GM21367 (cell line): ENCODE data around the gene AP2A2.

ENCODE experiments used
- ATAC-seq: cut with Tn5 transposase; IDR thresholded peaks from one replicate; pipeline ENCODE4 v1.9.1; 2021; ENCODE audit not compliant: unreplicated experiment

AP2A2 gene

GRCh38 chr11:924406-925157 lies 1.1 kb upstream of the AP2A2 start:
- no peak for ATAC-seq

DNA sequence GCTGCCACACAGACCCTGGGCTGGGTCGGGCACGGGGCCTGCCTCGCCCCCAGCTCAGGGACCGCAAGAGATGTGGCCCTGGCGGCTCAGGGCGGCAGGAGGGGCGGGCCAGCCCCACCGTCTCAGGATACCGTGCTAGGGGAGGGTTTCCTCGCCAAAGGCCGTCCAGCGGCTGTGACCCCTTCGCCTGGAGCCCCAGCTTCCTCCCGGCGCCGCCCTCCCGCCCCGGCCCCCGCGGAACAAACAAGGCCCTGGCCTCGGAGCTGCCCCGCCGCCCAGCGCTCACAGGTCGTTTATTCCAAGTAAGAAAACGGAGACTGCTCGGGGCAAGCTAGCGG lies 543 bp upstream of the AP2A2 start:
- no peak for ATAC-seq

DNA sequence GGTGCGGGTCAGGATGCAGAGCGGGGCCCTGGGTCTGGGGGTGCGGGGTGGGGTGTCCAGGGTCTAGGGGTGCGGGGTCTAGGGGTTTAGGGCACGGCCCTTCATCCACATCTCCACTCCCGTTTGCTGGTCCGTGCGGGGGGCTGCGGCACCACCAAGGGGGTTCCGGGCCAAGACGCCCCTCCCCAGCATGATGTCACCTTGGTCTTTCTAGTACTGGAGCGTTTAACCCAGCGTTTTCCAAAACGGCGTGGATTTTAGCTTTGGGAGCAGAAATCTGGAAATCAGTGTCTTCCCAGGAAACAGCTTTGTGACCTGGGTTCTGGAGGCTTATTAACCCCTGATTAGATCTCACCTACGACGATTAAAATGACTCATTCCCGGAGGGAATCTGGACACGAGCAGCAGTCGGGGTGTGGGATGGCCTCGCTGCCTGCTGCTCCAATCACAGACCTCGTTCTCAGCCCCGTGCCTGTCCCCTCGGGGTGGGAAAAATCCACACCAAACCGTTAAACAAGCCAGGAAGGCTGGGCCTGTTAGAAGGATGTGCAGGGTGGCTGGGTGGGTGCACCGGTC lies 759 bp downstream of the AP2A2 start:
- no peak for ATAC-seq

GRCh38 chr11:927871-928270 lies 2.2 kb downstream of the AP2A2 start:
- no peak for ATAC-seq

DNA sequence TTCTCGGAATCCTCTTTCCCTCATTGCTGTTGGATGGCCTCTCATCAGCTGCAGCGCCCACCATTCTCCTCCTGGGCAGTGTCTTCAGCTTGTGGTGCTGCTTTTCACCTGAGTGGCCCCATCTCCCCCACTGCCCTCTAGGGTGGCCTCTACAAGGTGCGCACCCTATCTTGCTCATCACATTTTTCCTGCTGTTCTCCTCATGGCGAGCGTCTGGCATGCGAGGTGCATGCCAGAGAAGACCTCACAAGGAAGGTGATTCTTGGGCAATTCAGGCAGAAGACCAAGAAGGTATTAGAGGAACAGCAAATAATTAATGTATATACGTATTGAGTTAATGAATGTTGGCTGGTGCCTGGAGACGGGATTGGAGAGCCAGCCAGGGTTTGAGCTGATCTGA lies 3.1 kb downstream of the AP2A2 start:
- ATAC-seq: no peak

- no peak for ATAC-seq
Measured at GRCh38 chr11:929405-929804, 3.7 kb downstream of the AP2A2 start.

- ATAC-seq: no peak
Measured at GRCh38 chr11:931385-931784, 5.7 kb downstream of the AP2A2 start.

DNA sequence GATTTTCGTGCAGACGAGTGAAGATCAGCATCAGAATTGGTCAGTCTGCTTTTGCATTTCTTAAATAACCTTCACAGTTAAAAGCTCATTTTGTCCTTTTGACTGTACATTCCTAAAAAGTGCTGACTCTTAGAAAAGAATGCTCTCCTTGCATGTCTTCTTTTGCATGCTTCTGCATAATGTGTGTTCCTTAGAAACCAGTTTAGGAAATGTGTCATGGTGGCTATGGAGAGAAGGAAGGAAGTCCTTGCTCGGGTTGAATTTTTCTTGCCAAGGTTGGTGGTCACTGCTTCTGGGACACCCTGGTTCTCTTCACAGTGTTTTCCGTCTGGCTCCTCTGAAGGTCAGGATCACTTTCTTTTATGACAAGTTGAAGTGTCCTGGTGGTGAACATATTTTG lies 6.8 kb downstream of the AP2A2 start:
- ATAC-seq: no peak

DNA sequence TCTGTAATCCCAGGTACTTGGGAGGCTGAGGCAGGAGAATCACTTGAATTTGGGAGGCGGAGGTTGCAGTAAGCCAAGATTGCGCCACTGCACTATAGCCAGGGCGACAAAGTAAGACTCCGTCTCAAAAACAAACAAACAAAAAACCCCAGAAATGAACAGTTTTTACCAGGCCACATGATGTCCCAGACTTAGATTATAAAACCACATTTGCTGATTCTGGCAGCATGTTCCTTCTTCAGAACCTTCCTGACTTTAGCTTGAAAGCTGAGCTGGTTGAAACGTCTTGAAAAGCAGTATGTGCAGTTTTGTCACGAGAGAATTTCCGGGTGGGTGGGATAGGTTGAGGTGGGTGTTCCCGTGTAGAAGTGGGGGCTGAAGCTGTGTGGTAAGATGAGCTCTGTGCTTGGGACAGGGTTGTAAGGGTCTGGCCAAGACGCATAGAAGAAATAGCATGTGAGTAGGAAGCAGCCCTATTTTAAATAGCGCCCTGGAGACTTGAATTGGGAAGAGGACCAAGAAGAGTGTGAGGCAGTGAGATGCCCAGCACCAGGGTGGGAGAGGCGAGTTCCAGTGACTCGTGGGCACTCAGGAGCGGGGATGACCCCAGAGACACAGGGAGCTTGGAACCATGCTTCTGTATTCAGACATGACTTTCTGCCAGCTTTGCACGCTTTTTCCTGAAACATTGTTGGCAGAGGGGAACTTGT lies 7.6 kb downstream of the AP2A2 start:
- no peak for ATAC-seq

- ATAC-seq: no peak
Measured at GRCh38 chr11:933936-934335, 8.3 kb downstream of the AP2A2 start.

DNA sequence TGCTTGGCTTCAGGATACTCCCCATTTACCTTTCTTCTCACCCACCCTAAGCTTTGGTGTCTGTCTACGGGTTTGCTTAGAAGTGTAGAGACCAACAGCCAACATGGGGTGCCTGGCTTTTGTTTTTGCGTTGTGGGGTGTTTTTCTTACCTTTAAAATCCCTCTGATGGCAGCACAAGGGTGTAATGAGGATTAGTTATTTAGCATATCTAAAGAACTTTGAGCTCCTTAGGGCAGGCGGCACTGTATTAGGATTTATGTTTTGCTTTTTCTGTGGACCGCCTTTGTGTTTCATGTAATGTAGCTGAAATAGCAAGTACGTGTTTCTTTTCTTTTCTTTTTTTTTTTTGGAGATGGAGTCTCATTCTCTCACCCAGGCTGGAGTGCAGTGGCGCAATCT lies 8.9 kb downstream of the AP2A2 start:
- no peak for ATAC-seq

DNA sequence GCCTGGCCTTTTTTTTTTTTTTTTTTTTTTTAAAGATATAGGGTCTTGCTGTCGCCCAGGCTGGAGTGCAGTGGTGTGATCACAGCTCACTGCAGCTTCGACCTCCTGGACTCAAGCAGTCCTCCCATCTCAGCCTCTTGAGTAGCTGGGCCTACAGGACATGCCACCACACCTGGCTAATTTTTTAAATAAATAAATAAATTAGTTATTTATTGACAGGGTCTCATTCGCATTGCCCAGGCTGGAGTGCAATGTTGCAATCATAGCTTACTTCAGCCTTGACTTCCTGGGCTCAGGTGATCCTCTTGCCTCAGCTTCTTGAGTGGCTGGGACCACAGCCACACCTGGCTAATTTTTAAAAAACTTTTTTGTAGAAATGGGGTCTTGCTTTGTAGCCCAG lies 10.5 kb downstream of the AP2A2 start:
- ATAC-seq: no peak

- no peak for ATAC-seq
Measured at GRCh38 chr11:937841-938261, 12.2 kb downstream of the AP2A2 start.

DNA sequence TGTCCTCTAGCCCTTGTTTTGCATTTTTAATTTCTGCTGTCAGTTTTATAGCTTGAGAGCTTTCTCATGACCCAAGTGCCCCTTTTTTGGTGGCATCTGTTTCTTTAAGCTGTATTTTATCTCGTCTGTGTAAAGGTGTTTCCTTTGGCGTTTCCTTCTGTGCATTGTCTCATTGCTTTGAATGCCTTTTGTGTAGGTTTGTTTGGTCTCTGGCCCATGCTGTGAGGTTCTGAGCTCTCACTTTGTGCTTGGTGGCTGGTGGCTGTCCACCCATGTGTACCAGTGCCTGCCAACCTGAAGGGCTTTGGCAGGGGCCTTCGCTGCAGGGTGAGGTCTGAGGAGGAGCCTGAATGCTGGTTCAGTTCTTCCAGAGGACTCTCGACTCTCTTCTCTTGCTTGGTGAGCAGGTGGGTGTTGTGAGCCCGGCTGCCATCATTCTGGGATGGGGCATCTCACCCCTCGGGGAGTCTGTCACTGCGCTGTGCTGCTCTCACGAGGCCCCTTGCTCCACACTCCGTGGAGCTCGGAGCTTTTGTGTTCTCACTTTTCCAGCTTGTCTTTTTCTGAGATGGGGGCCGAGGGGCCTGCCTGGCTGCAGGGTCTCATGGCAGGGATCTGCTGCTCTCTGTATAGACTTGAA lies 14.9 kb downstream of the AP2A2 start:
- ATAC-seq: no peak

- ATAC-seq: no peak
Measured at GRCh38 chr11:942823-943222, 17.2 kb downstream of the AP2A2 start.

DNA sequence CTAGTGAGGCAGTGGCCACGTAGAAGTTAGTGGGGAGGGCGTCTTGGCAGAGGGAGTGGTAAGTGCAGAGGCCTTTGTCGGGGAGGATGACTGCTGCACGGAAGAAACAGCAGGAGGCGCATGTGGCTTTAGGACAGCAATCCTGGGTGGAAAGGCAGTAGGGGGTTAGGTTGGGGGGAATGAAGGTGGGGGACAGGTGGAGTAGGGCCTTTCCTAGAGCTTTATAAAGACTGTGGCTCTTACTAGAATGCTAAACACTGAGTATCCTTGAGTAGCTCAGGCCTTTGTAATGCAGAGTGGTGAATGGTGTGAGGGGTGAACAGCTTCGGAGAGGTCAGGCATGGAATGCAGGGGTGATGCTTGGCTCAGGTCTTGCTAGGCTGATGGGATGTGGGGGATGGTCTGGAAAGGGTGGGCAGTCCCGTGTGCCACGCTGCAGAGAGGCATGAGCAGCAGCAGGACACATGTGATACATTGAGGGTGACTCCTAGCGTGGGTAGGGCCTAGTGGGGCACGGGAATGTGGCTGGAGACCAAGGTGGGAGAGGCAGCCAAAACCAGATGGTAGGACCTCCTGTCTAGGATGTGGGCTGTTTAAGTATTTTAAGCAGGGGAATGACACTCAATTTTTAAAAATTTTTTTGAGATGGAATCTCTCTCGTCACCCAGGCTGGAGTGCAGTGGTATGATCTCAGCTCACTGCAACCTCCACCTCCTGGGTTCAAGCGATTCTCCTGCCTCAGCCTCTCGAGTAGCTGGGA lies 19.2 kb downstream of the AP2A2 start:
- no peak for ATAC-seq

DNA sequence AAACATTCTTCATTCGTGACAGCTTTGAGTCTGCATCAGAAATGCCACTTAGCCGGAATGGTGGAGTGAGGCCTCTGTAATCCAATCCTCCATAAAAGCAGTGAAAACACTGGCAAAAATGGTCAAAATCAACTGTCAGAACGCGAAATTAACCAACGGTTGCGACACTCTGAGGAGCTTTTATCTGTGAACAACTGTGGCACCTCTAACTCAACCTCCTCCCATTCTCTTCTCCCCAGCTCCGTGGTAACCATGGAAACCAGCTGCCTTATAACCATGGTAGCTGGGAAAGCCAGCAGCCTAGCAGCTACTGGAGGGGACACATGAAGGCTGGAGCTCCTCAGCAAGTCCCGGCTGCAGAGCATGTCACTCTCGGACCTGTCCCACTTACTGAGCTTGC lies 20.3 kb downstream of the AP2A2 start:
- ATAC-seq: no peak

DNA sequence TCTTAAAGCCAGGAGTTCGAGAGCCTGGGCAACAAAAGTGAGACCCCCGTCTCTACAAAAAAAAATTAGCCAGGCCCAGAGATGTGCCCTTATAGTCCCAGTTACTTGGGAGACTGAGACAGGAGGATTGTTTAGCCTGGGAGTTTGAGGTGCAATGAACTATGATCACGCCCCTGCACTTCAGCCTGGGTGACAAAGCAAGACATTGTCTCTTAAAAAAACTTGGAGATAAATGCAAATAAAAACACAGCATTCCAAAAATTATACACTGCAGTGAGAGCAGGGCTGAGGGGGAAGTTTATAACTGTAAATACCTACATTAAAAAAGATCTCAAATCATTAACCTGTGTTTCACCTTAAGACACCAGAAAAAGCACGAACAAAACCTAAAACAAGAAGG lies 22.1 kb downstream of the AP2A2 start:
- no peak for ATAC-seq

- ATAC-seq: no peak
Measured at GRCh38 chr11:951507-951906, 25.8 kb downstream of the AP2A2 start.

DNA sequence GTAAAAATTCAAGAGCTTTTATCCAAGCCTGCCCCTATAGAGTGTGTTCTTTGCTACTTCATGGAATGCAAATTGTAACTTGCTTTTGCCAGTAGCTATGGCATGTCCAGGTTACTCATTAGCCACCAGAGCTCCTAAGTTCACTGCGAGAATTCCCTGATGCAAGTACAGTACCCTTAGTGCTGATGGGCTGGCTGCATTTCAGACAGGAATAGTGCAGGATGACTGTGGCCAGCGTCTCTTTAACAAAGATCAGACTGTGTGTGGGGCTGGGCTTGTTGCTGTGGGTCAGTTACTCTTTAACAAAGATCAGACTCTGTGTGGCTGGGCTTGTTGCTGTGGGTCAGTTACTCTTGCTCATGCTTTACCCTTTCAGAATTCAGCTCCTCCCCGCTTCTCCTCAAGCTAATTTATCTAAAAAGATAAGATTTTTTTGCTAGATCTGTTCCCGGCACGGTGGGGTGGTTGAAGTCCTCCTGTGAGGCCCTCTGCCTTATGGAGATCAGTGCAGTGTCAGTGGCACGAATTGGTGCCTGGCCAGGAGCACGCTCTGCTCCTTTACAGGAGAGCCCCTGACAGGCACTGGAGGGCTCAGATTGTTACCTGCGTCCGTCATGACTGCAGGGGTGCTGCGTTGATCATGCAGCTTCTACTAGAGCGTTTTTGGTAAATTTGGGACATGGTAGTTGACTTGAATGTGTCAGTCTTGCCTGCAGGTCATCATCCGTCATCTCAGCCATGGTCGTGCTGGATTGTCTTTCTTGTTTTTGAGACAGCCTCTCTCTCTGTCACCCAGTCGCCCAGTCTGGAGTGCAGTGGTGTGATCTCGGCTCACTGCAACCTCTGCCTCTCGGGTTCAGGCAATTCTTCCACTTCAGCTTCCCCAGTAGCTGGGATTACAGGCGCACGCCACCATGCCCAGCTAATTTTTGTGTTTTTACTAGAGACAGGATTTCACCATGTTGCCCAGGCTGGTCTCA lies 27.0 kb downstream of the AP2A2 start:
- ATAC-seq: no peak
